GM19397 (cell line): ENCODE data around the gene MAP2K7.
"Not testable (repeated sequence)": the region's sequence is repeated elsewhere in the genome, so short reads cannot be mapped to it uniquely, and the experiment has no call there.

Experiments
- ATAC-seq: cut with Tn5 transposase; IDR thresholded peaks from one replicate; pipeline ENCODE4 v1.9.1; 2021; ENCODE audit warnings: mild to moderate bottlenecking, moderate library complexity; ENCODE audit not compliant: unreplicated experiment

MAP2K7 gene

DNA sequence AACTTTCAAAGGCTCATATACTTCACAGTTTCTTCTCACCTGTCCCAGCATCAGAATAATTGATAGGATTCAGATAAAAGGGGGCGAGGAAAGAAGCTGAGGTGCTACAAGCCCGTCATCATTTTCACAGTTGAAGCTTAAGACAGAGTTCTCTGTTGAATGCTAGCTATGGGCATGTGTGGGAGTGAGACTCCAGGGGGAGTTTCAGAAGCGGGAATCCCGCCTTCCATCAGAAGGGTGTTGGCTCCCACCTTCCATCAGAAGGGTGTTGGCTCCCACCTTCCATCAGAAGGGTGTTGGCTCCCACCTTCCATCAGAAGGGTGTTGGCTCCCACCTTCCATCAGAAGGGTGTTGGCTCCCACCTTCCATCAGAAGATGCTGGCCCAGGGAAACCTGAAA lies 57.4 kb downstream of the MAP2K7 start:
- not testable (repeated sequence) for ATAC-seq

DNA sequence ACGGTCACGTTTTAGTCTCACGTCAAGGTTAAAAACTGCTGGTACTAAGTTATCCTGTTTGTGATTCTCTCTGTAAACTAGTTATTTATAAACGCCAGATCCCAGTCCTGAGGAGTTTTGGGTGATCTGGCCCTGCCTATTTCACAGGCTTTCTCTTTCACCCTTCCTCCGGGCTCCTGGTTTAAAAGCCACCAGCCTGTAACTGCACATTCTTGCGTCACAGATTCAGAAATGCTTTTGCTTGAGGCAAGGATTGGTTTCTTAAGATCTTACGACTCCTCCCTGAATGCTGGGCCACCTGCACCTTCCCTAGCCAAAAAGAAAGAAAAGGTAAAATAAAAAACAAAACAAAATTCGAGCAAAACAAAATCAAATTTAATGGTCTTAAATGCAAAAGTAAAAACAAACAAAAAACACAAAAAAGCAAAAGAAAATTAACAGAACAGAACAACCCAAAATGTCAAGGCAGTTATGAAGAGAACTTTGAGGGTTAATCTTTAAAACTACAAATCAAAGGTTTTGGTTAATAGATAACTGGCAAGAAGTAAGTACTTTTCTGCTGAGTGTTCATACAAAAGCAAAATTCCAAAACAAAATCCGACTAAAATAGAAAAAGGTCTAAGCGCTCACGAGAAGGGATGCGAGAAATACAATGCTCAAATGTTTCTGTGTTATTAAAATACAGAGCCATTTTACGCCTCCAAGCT lies 58.4 kb downstream of the MAP2K7 start:
- ATAC-seq, result no peak

DNA sequence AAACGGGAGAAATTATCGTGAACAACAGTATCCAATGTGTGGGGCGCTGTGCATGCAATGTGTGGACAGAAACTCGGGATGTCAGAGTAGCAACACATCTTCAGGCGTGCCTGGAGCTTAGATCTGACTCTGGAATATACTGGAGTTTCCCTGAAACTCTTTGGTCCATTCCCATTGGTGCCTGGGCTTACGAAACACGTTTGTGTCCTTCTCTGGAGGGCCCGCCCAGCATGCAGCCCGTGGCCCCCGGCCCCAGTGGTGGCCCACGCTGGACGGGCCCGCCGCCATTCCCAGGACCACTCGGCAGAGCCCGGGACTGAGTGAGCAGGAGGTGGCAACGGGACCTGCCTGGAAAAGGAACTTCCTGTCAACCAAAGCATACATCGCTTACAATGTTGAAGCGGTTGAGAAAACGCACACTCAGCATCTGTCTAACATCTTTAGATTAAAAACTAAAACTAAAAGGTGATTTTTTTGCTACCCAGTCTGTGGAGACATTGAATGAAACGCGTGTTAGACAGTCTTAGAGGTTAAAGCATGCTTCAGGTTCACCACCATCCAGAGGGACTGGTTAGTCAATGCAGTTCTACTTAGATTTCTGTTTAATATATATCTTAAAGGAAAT lies 59.1 kb downstream of the MAP2K7 start:
- ATAC-seq, result no peak

DNA sequence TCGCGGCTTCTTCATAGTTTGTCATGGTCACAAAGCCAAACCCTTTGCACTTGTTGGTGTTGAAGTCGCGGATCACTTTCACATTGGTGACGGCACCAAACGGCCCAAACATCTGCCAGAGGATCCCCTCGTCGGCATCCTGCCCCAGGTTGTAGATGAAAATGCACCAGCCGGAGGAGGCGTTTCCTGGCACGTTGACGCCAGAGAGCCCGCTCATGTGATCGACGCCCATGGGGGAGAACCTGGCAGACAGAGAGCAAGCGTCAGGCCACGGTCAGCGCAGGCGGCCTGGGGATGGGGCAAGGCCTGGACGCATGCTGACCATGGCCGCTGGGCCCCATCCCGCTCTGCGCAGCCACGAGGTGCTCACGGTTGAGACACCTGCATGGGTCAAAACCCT lies 59.9 kb downstream of the MAP2K7 start:
- ATAC-seq, result no peak
